Measurements from ENCODE around the gene RASA4.
A peak's percentile ranks its signal among the peaks of the same experiment; 100 is the strongest.
"Not testable (repeated sequence)": the region's sequence is repeated elsewhere in the genome, so short reads cannot be mapped to it uniquely, and the experiment has no call there.

The RASA4 gene

DNA sequence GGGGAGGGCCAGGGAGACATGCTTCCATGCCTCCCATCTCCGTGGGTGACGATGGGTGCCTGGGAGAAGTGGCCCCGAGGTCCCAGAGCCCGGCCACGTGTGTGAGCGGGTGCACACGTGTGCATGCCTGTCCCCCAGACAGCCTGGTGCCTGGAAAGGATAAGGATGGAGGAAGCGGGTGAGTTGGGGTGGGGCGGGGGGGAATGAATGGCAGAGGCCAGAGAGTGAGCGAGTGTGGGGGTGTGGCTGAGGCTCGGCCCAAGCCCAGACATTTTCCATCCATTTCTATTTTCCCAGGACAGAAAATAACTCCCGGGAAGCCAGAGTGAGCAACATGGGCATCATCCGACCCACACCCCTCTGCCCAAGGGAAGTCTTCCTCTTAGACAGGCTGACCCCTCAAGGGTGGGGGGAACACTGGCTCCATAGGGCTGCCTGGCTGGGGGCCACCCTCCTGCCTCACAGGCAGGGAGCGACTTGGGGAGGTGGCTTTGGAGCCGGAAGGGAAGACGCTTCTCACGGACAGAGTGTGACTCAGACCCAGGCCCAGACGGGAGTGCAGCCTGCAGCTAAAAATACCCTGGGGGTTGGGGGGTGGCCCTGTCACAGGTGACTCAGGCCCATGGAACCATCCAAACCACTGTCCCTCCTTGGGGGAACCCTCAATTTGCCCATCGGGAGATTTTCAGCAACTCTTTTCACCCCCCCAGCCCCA is 12.0 kb downstream of the RASA4 start:
- DNase-seq (ENCODE audit: low spot score): not testable (repeated sequence)

GRCh38 chr7:102602317-102602716 is 14.2 kb downstream of the RASA4 start:
- DNase-seq (ENCODE audit: low spot score): not testable (repeated sequence)

- DNase-seq (ENCODE audit: low spot score): not testable (repeated sequence)
These were observed 16.9 kb downstream of the RASA4 start for GRCh38 chr7:102599699-102600098.

- not testable (repeated sequence) for DNase-seq (ENCODE audit: low spot score)
These were observed 20.5 kb downstream of the RASA4 start for GRCh38 chr7:102596036-102596435.

DNA sequence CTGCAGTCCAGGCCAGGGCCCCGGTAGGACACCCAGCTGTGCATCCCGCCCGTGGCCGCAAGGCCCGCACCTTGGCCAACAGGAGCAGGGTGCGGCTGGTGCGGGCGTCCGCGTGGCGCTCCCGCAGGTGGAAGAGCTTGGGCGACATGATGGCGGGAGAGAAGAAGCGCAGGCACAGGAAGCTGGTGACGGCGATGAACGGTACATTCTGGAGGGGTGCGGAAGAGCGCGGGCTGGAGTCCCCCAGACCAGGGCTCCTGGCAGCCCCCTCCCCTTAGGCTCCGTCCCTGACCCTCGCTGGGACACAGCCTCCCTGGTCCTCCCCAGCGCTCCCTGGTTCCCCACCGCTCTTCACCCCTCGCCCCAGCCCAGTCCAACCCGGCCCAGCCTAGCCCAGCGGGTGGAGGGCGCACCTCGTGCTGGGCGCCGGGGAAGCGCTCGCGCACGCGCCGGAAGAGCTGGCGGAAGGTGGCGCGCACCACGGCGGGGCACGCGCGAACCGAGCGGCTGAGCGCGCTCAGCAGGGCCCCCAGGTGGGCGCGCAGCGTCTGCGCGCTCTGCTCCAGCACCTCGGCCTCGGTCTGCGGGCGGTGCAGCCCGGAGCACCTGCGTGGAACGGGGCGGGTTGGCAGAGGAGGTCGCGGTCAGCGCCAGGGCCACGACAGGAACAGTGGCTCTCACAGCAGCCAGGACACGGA is 22.8 kb downstream of the RASA4 start:
- DNase-seq (ENCODE audit: low spot score): not testable (repeated sequence)

GRCh38 chr7:102592477-102593019 is 24.0 kb downstream of the RASA4 start:
- not testable (repeated sequence) for DNase-seq (ENCODE audit: low spot score)

DNA sequence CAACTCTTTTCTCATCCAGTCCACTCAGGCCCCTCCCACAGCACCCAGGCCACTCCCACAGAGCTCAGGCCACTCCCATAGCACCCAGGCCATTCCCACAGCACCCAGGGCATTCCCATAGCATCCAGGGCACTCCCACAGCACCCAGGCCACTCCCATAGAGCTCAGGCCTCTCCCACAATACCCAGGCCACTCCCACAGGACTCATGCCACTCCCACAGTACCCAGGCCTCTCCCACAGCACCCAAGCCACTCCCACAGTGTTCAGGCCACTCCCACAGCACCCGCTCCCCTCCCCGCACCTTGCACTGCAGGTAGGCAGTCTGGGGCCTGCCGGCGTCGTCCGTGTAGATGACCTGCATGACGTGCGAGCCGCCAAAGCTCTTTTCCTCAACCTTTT is 26.7 kb downstream of the RASA4 start:
- DNase-seq (ENCODE audit: low spot score): not testable (repeated sequence)

- DNase-seq (ENCODE audit: low spot score): not testable (repeated sequence)
These were observed 33.1 kb downstream of the RASA4 start for GRCh38 chr7:102583495-102583894.

DNA sequence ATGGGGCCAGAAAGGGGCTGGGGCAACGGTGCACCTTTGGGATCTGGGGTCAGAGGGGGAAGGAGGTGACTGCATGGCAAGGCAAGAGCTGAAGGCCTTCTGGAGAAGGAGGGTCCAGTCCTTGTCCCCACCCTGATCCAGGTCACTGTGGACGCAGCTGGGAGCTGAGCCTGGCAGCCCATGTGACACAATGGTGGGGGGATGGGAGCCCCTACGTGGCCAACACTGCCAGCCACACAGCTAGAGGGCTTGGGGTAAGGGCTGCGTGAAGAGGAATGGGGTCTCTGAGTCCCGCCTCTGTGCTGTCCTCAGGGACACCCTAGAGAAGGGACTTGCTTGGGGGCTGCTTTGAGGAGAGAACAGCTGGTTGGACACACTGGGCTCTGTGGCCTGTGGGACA is 34.8 kb downstream of the RASA4 start:
- not testable (repeated sequence) for DNase-seq (ENCODE audit: low spot score)

DNA sequence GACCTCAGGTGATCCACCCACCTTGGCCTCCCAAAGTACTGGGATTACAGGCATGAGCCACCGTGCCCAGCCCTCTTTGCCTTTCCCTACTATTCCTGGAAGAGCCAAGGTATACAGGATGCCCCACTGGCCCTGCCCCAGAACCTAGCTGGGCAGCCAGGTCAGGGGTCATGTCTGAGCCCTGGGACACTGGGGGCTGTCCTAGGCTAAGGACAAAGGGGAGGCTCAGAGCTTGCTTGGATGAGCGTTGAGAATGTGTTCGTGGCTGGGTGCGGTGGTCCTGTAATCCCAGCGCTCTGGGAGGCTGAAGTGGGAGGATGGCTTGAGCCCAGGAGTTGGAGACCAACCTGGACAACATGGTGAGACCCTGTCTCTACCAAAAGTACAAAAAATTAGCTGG is 38.1 kb downstream of the RASA4 start:
- DNase-seq (ENCODE audit: low spot score): not testable (repeated sequence)

- DNase-seq (ENCODE audit: low spot score): peak; percentile 1
These were observed 39.0 kb downstream of the RASA4 start for GRCh38 chr7:102577315-102578240.

GRCh38 chr7:102576363-102576762 is 40.2 kb downstream of the RASA4 start:
- not testable (repeated sequence) for DNase-seq (ENCODE audit: low spot score)

GRCh38 chr7:102574607-102575006 is 41.9 kb downstream of the RASA4 start:
- DNase-seq (ENCODE audit: low spot score): not testable (repeated sequence)

DNA sequence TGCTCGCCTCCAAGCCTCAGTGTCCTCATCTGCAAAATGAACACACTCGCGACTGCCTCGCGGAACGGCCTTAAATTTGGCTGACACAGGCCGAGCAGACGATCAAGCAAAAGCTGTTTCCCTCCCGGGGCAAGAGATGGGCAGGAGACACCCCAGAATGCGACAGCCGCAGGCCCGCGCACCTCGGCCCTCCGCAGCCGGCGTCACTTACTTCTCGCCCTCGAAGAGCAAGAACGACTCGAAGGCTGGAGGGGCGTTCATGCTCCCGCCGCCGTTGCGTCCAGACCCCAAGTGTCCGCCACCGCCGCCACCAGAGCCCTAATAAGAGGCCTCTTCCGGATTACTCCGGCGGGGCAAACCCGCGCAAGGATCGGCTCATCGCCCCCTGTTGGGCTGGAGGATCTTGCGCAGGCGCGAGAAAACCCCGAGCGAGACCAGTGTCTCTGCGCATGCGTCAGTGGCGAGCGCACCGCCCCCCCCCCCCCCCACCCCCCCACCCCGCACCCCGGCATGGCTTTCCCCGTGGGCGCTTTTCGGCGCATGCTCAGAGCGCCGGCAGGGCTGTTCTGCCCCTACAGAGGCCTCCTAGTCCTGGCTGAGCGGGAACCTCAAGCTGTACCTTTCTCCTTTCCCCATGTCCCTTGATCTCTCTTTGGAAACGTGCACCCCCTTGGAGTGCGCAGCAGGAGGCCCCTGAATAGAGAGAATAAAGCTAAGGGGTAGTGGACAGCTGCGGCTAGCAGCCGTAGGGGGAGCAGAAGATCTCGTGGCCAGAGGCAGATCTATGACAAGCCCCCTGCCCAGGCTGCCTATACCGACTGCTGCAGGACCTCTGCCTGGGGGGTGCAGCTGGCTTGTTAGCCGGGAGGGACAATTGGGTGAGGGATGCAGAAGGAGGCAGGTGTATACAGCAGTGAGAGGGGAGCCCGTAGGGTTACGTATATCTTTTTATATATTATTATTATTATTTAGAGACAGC is 44.0 kb downstream of the RASA4 start, which contains the start of gene POLR2J3:
Gene POLR2J3, minus strand, starts transcription at position 323 of the 979 bp plus-strand sequence. Its CDS starts 62 bp downstream, at position 261.
- peak; percentile 100 for DNase-seq (ENCODE audit: low spot score)

GRCh38 chr7:102568620-102569019 is 47.9 kb downstream of the RASA4 start:
- DNase-seq (ENCODE audit: low spot score): peak; percentile 25

DNA sequence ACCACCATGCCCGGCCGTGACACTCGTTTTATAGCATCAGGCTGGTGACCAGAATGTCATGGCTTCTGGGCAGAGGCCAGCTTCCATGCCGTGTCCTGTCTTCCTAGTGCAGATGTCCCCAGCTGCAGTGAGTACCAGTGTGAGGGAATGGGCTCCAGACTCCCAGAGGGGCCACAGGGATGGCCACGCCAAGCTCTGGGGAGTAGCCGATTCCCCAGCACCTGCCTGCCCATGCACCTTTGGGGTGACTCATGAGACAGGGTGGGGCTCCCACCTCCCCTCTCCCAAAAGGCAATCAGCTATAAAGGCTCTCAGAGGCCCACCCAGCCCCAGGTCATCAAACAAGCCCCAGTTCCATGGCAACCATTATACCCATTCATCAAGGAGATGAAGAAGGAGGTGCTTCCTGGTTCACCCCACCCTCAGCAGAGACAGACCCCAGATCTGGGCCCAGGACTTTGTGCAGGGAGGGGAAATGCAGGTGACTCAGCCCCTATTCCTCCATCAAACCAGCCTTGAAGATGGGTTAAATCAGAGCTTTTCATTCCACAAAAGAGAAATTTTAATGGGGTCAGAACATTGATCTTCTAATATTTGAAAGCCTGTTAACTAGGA is 65.6 kb downstream of the RASA4 start, which contains the start of gene SPDYE2:
Gene SPDYE2, plus strand, starts transcription at position 419 of the 615 bp plus-strand sequence. CDS start 2,030 bp downstream, outside the sequence.
- DNase-seq (ENCODE audit: low spot score): not testable (repeated sequence)

DNA sequence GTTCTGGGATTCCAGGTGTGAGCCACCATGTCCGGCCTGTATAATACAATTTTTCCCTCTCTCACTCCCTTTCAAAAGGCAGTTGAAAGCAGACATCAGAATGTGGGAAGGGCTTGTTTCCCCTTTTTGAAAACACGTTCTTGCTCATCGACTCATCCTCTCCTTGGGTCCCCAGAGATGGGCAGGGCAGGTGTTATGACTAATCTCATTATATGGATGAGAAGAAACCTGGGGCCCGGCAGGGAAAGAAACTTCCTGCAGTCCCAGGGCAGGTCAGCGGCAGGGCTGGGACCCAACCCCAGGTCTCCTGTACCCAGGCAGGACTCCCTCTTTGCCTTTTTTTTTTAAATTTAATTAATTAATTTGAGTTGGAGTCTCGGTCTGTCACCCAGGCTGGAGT is 70.2 kb downstream of the RASA4 start:
- DNase-seq (ENCODE audit: low spot score): not testable (repeated sequence)

- DNase-seq (ENCODE audit: low spot score): not testable (repeated sequence)
These were observed 71.3 kb downstream of the RASA4 start for GRCh38 chr7:102545288-102545687.

- DNase-seq (ENCODE audit: low spot score): not testable (repeated sequence)
These were observed 72.2 kb downstream of the RASA4 start for GRCh38 chr7:102544372-102544771.

DNA sequence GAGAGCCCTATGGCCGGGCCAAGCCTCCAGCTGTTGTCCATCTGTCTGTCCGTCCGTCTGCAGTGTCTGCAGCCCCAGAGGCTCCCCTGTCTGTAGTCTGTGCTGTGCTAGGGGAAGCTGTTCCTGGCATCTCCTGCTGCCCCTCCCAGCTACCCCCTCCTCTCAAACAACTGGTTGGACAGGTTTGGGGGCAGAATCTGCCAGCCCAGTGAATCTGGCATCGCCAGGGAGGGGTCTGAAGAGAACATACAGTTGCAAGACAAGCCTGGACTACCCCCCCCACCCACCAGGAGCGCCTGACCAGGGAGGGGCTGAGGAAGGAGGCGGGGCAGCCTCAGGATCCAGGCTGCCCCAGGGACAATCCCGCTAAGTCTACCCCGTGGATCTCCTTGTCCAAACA is 73.0 kb downstream of the RASA4 start, which contains the start of gene UPK3BL2:
Gene UPK3BL2, minus strand, starts transcription at position 101 of the 400 bp plus-strand sequence. Its CDS starts 60 bp downstream, at position 41.
- DNase-seq (ENCODE audit: low spot score): not testable (repeated sequence)

Data from left forelimb (tissue), 1 donor.